SK-MEL-5 (cell line): ENCODE results near the gene TSPAN6. TPM values are rescaled to one million over a fixed set of nuclear protein-coding genes. Genes with fewer than 3 reads are reported as not detected.
A peak's percentile ranks its signal among the peaks of the same experiment; 100 is the strongest.

Experiments used
- DNase-seq: peaks from one replicate; pipeline ENCODE4 v3.0.0-alpha.2; 2016; ENCODE audit warnings: low read depth, low spot score
- in situ Hi-C: cut with HindIII; loops from 2 replicates; pipeline ENCODE4 v1.10.0; 2016; ENCODE audit warnings: low sequenced_read_pairs, high pct_unique_total_duplicates, low pct_unique_long_range_greater_than_20kb
- polyA plus RNA-seq, 2 experiments: library from polyadenylated mRNA; depleted of rRNA; stranded (reverse); fragments of >200 nt; gene quantifications; 2 replicates each; pipeline ENCODE4 v1.2.3, GENCODE V29; 2015
- total RNA-seq: library from RNA; depleted of rRNA; stranded (reverse); fragments of >200 nt; shearing (Covaris generic); gene quantifications from 2 replicates; pipeline ENCODE4 v1.2.3, GENCODE V29; 2014; rRNA removed

TSPAN6 gene
- 54.1 and 56.0 TPM in 2 replicates for total RNA-seq
- 33.4 and 37.6 TPM in 2 replicates for polyA plus RNA-seq (2015; cell fraction: cytosol; rRNA removed)
- 10.9 and 13.3 TPM in 2 replicates for polyA plus RNA-seq (2015; cell fraction: nucleus; rRNA removed)

- in situ Hi-C loops = no loop called here
- peak; percentile 94 for DNase-seq
These were observed at the start of gene TSPAN6 for GRCh38 chrX:100636321-100636991. TSS of gene TSPAN6 (minus strand) at chrX:100636806. CDS start at chrX:100636694, 112 bp downstream.

DNA sequence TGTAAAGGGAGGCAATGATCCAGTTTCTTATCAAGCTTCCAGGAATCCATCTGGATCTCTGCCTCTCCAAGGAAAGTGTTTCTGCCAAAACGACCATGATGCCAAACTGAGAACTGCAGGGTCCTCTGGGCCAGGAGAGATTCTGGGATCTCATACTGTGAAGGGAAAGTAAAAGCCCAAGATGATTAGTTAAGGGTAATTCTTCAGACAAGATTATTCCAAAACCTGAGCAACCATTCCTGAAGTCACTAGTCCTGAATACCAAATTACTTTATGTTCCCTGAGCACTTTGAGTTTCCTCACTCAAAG lies 49.3 kb upstream of the TSPAN6 start:
- in situ Hi-C loops = no loop called here
- no peak for DNase-seq

GRCh38 chrX:100685284-100685996 lies 48.8 kb upstream of the TSPAN6 start:
- peak; percentile 80 for DNase-seq
- in situ Hi-C loops = no loop called here

GRCh38 chrX:100682939-100683338 lies 46.3 kb upstream of the TSPAN6 start:
- DNase-seq = no peak
- in situ Hi-C loops = no loop called here

GRCh38 chrX:100681599-100681998 lies 45.0 kb upstream of the TSPAN6 start:
- DNase-seq = no peak
- in situ Hi-C loops = no loop called here

GRCh38 chrX:100680756-100681155 lies 44.1 kb upstream of the TSPAN6 start:
- no peak for DNase-seq
- in situ Hi-C loops = no loop called here

GRCh38 chrX:100677611-100678181 lies 41.1 kb upstream of the TSPAN6 start:
- DNase-seq = no peak
- in situ Hi-C loops = no loop called here

GRCh38 chrX:100674705-100675104 lies 38.1 kb upstream of the TSPAN6 start:
- in situ Hi-C loops = no loop called here
- DNase-seq = no peak

DNA sequence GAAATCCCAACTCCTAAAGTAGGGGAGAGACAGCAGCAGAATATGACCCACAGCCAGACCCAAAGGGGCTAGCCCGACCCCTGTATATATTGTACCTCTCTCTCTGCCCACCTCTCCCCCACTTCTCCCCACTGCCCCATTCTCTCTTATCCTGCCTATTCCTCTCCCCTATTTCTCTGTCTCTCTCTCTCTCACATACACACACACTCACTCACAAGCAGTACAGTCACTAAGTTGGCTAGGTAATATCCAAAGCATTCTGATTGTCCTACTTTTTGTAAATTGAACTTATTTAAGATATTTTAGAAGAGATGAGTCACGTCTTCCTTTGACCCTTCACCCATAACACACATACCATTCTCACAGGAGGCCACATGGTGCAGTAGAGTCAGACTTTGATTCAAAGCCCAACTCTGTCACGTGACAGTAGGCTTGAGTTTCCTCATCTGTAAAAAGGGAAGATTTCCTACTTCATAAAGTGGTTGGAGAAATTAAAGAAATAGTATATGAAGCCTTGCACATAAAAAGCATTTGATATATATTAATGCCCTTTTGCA lies 36.9 kb upstream of the TSPAN6 start:
- in situ Hi-C loops = no loop called here

DNA sequence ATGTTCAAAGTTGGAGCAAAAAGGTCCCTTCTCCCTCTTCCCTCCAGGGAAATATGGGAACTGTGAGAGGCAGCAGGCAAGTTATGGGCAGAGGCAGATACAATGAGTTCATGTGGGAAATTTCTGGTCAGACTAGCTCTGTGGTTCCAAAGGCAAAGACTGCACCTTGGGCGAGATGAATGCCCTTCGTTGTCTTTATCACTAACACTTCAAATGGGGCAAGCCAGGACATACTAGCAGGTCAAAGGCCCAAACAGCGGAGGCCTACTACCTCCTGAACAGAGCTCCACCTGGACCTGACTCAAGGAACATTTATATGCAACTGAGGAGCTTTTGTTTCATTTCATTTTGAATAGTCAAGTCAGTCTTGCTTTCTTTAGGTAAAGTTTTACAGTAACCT lies 36.4 kb upstream of the TSPAN6 start:
- in situ Hi-C loops = no loop called here
- peak; percentile 10 for DNase-seq

More for the DNA sequence above, 36.9 kb upstream of the TSPAN6 start:
- no peak for DNase-seq

DNA sequence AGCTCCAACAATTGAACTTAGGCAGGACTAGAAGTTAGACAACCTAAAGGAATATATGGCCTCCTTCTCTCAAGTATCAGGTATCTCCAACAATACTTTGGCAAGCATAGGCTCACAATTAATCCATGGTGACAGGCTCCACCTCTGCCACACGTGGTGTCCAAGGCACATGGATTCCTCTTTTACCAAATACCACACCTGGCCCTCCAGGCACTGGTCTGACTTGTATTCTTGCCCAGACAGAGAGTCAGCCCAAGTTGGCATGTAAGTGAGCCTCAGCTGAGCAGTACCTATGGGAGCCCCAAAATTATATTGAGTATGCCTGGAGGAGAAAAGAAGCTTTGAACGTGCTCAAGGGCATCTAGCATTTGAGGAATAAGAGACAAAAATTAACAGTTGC lies 27.0 kb upstream of the TSPAN6 start:
- no peak for DNase-seq
- in situ Hi-C loops = no loop called here

DNA sequence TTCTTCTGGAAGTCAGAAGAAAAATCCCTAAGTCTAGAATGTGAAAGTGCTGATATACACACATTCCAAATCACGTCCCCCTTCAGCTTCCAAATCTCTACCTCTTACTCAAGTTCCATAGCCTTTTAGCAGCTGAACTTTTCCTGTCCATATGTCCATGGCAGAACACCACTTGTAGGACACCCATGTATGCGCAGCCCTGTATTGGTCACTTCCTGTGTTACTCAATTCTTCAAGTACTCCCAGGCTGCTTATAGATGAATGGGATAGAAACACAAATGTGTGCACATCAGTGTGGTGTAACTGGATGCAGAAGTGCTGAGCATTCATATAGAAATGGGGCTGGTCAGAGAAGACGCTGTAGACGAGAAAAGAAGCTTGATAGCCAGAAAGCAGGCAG lies 26.2 kb upstream of the TSPAN6 start:
- DNase-seq = no peak
- in situ Hi-C loops = no loop called here

DNA sequence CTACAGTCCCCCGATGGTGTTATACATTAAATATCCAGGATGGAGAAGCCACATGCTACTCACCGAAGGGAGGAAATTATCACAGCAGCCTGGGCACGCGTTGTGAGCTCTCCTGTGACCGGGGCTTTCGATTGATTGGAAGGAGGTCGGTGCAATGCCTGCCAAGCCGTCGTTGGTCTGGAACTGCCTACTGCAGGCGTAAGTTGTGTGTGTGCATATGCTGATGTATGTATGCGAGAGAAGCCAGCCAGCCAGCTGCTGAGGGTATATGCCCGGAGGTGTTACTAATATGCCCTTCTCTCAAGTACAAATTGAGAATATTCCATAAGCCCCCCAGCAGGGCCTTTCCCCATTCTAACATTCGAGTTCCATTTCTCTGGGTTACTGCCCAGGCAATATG lies 25.6 kb upstream of the TSPAN6 start:
- no peak for DNase-seq
- in situ Hi-C loops = no loop called here

GRCh38 chrX:100659431-100660137 lies 23.0 kb upstream of the TSPAN6 start:
- DNase-seq = no peak
- in situ Hi-C loops = no loop called here

DNA sequence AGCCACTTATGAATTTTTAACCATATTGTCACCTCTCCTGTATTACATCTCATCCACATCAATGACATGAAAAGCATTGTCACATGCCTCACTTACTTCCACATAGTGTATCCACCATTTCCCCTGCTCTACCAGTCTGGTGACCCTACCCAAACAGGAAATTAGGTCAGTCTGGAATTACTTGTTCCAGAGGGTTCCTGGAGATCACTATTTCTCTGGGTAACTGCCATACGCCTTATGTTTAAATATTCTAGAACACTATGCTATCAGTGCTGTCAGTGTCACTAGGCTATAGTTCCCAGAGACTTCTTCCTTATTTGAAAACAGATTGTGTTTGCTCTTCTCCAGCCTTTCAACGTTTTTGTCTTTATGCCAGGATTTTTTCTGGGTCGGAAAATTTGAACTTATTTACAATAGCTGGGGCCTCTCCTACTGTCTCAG lies 22.4 kb upstream of the TSPAN6 start:
- no peak for DNase-seq
- in situ Hi-C loops = no loop called here

DNA sequence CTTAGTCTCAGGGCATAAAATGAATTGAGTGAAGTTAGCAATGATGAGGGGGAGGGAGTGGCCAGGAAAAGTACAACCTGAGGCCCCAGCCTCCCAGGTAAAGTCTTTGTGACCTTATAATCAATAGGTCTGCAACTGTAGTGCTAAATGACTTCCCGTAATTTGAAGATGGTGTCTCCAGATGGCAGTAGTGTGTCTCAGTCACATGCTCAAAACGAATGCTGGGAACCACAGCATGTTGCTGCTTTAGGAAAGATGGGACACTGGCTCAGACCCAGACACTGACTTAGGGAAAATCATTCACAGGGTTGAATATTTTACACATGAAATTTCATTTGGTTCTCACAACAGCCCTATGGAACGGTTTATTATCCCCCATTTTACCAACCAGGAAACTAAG lies 17.7 kb upstream of the TSPAN6 start:
- peak; percentile 56 for DNase-seq

GRCh38 chrX:100652266-100652665 lies 15.7 kb upstream of the TSPAN6 start:
- in situ Hi-C loops = no loop called here
- no peak for DNase-seq

More for the DNA sequence above, 17.7 kb upstream of the TSPAN6 start:
- in situ Hi-C loops = no loop called here

DNA sequence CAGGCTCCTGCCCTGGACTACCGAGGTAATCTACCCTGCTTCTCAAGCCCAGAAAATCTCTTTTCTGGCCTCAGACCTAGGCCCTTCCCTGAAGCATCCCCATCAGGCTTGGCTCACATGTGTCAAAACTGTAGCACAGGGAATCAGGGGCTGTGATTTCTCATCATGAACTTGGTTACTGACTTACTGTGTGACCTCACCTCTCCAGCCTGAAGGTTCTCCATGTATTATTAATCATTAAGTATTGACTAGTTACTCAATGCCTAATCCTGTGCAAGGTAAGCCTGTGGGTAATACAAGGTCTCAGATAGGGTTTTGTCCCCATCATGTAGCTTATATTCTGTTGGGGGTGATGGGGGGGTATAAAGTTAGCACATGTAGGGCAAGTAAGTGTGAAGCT lies 14.2 kb upstream of the TSPAN6 start:
- DNase-seq = no peak
- in situ Hi-C loops = no loop called here
